HepG2 (cell line): ENCODE measurements around the gene NINJ2. TPM values are rescaled to one million over a fixed set of nuclear protein-coding genes. Genes with fewer than 3 reads are reported as not detected.

ENCODE experiments used
- KLF6 ChIP-seq: IDR thresholded peaks from 2 replicates; pipeline ENCODE4 v1.8.0; 2016; ENCODE audit warnings: missing biosample characterization, missing genetic modification reagents
- MYNN ChIP-seq: sonication (generic); formaldehyde crosslinking; IDR thresholded peaks from 2 replicates; pipeline ENCODE4 v1.4.0; 2020; ENCODE audit warnings: mild to moderate bottlenecking, low read depth, missing genetic modification reagents
- SP4 ChIP-seq: sonication (generic); formaldehyde crosslinking; IDR thresholded peaks from 2 replicates; pipeline ENCODE4 v1.8.1; 2023; ENCODE audit warnings: mild to moderate bottlenecking, missing genetic modification reagents
- SSRP1 ChIP-seq: IDR thresholded peaks from 2 replicates; pipeline ENCODE4 v1.6.1; 2016; ENCODE audit warnings: control low read depth
- ZNF609 ChIP-seq: sonication (generic); formaldehyde crosslinking; IDR thresholded peaks from 2 replicates; pipeline ENCODE4 v1.4.0; 2020; ENCODE audit warnings: mild to moderate bottlenecking, missing genetic modification reagents, borderline replicate concordance
- polyA plus RNA-seq, 8 experiments: library from polyadenylated mRNA; depleted of rRNA in 3 of 8; stranded (reverse) in 7 of 8; unstranded in 1 of 8; fragments of >200 nt; fragmentation: Illumina TruSeq in 4 of 8; extraction: Trizol in 4 of 8; gene quantifications; 2 replicates each; pipeline versions ENCODE4 v1.2.1 to v1.2.3, GENCODE V29; 2011 to 2016; ENCODE audit warnings: low read depth in 4 of 8, missing spikeins in 1 of 8, mixed read lengths in 1 of 8; ENCODE audit not compliant: insufficient read depth in 1 of 8
- total RNA-seq, 5 experiments: library from RNA; depleted of rRNA; stranded (reverse); fragments of >200 nt; fragmentation: Illumina TruSeq; extraction: Trizol; gene quantifications; 2 replicates each; pipeline ENCODE4 v1.2.3, GENCODE V29; 2016; ENCODE audit warnings: low read depth in 1 of 5
- TF ChIP-seq, protein P1 (sequence below): sonication (generic); formaldehyde crosslinking; IDR thresholded peaks from 2 replicates; pipeline ENCODE4 v1.5.0; 2020; ENCODE audit warnings: mild to moderate bottlenecking, missing genetic modification reagents, borderline replicate concordance
- TF ChIP-seq, protein P2 (sequence below): sonication (generic); formaldehyde crosslinking; IDR thresholded peaks from 2 replicates; pipeline ENCODE4 v1.9.0; 2021; ENCODE audit warnings: missing genetic modification reagents, mild to moderate bottlenecking, borderline replicate concordance
- TF ChIP-seq, protein P3 (sequence below): sonication (generic); formaldehyde crosslinking; IDR thresholded peaks from 2 replicates; pipeline ENCODE4 v1.4.0; 2020; ENCODE audit warnings: missing genetic modification reagents

The NINJ2 gene
- total and polyA plus RNA-seq, 2 of the 13 experiments (the other 11 are each of a cell fraction or from before 2014, with no cell fraction given), result 0.62 to 3.8 TPM

DNA sequence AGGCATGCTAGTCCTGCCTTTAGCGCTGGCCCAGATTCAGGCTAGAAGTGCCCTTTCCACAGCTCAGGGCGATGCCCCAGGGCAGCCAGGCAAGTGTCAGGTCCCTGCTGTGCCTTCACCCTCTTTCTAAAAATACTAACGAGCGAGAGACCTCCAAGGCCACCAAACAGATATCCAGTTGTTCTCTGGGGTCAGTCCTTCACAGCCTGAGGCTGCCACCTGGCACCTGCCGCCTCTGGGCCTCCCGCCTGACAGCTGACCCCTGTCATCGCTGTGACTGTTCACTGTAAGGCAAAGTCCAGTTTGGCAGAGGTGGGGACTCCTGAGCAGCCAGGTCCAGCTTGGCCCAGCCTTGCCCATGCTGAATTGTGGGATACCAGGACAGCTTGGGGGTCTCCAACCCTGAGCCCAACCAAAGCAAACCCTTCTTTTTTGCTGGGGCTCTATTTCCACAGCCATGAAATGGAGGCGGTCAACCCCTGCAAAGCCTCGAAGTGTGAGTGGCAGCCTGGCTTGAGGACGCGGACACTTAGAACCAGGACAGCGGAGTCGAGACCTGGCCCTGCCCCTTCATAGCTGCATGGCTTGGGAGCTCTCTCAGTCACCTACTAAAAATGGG lies 79.9 kb downstream of the NINJ2 start (continued):
- TF ChIP-seq, protein P1, sequence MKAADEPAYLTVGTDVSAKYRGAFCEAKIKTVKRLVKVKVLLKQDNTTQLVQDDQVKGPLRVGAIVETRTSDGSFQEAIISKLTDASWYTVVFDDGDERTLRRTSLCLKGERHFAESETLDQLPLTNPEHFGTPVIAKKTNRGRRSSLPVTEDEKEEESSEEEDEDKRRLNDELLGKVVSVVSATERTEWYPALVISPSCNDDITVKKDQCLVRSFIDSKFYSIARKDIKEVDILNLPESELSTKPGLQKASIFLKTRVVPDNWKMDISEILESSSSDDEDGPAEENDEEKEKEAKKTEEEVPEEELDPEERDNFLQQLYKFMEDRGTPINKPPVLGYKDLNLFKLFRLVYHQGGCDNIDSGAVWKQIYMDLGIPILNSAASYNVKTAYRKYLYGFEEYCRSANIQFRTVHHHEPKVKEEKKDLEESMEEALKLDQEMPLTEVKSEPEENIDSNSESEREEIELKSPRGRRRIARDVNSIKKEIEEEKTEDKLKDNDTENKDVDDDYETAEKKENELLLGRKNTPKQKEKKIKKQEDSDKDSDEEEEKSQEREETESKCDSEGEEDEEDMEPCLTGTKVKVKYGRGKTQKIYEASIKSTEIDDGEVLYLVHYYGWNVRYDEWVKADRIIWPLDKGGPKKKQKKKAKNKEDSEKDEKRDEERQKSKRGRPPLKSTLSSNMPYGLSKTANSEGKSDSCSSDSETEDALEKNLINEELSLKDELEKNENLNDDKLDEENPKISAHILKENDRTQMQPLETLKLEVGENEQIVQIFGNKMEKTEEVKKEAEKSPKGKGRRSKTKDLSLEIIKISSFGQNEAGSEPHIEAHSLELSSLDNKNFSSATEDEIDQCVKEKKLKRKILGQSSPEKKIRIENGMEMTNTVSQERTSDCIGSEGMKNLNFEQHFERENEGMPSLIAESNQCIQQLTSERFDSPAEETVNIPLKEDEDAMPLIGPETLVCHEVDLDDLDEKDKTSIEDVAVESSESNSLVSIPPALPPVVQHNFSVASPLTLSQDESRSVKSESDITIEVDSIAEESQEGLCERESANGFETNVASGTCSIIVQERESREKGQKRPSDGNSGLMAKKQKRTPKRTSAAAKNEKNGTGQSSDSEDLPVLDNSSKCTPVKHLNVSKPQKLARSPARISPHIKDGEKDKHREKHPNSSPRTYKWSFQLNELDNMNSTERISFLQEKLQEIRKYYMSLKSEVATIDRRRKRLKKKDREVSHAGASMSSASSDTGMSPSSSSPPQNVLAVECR (CRISPR knock-in tag), result peak; percentile 81
- TF ChIP-seq KLF6 (CRISPR knock-in tag), result 0 out of 2 replicates have a peak, but pooled peaks have one; percentile 37
- peak; percentile 89 for TF ChIP-seq ZNF609 (CRISPR knock-in tag)
- TF ChIP-seq SSRP1 (CRISPR knock-in tag), result no peak
- TF ChIP-seq, protein P2, sequence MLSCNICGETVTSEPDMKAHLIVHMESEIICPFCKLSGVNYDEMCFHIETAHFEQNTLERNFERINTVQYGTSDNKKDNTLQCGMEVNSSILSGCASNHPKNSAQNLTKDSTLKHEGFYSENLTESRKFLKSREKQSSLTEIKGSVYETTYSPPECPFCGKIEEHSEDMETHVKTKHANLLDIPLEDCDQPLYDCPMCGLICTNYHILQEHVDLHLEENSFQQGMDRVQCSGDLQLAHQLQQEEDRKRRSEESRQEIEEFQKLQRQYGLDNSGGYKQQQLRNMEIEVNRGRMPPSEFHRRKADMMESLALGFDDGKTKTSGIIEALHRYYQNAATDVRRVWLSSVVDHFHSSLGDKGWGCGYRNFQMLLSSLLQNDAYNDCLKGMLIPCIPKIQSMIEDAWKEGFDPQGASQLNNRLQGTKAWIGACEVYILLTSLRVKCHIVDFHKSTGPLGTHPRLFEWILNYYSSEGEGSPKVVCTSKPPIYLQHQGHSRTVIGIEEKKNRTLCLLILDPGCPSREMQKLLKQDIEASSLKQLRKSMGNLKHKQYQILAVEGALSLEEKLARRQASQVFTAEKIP (CRISPR knock-in tag), result no peak
- TF ChIP-seq, protein P3, sequence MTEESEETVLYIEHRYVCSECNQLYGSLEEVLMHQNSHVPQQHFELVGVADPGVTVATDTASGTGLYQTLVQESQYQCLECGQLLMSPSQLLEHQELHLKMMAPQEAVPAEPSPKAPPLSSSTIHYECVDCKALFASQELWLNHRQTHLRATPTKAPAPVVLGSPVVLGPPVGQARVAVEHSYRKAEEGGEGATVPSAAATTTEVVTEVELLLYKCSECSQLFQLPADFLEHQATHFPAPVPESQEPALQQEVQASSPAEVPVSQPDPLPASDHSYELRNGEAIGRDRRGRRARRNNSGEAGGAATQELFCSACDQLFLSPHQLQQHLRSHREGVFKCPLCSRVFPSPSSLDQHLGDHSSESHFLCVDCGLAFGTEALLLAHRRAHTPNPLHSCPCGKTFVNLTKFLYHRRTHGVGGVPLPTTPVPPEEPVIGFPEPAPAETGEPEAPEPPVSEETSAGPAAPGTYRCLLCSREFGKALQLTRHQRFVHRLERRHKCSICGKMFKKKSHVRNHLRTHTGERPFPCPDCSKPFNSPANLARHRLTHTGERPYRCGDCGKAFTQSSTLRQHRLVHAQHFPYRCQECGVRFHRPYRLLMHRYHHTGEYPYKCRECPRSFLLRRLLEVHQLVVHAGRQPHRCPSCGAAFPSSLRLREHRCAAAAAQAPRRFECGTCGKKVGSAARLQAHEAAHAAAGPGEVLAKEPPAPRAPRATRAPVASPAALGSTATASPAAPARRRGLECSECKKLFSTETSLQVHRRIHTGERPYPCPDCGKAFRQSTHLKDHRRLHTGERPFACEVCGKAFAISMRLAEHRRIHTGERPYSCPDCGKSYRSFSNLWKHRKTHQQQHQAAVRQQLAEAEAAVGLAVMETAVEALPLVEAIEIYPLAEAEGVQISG (CRISPR knock-in tag), result peak; percentile 79
- peak; percentile 83 for TF ChIP-seq SP4
- no peak for TF ChIP-seq MYNN (CRISPR knock-in tag)
